ENCODE measurements around the gene MYOT.

- TF ChIP-seq CTCF (IDR thresholded peaks at IDR 0.05) (no peak), POLR2AphosphoS5 (IDR thresholded peaks at IDR 0.05) (no peak), EP300 (IDR thresholded peaks at IDR 0.05) (no peak)
Measured at GRCh38 chr5:137916923-137917322, 49.3 kb downstream of the MYOT start.
